Muscle of back (tissue), 11 donors: ENCODE data around the gene EPHB4. TPM values are rescaled to one million over a fixed set of nuclear protein-coding genes. Genes with fewer than 3 reads are reported as not detected.
"Not testable (repeated sequence)": the region's sequence is repeated elsewhere in the genome, so short reads cannot be mapped to it uniquely, and the experiment has no call there.

Experiments used
- DNase-seq, 3 donors: peaks; one replicate each; pipeline versions ENCODE4 v3.0.0 to v3.0.0-alpha.2; 2013
- polyA plus RNA-seq, 10 donors: library from polyadenylated mRNA; unstranded; fragments of 120-200 nt; gene quantifications; one replicate each; pipeline ENCODE4 v1.2.1, GENCODE V29; 2013; ENCODE audit not compliant: insufficient read length in 10 of 10

Gene EPHB4
- polyA plus RNA-seq, 10 donors = 38.5 to 78.6 (median 48.4) TPM

- no peak for DNase-seq
These were observed 4.2 kb downstream of the EPHB4 start for GRCh38 chr7:100823140-100823525.

- DNase-seq = no peak
These were observed 4.8 kb downstream of the EPHB4 start for GRCh38 chr7:100822236-100823139.

GRCh38 chr7:100819586-100819985 lies 7.7 kb downstream of the EPHB4 start:
- DNase-seq = no peak

GRCh38 chr7:100818825-100819224 lies 8.5 kb downstream of the EPHB4 start:
- no peak for DNase-seq

GRCh38 chr7:100818366-100818765 lies 9.0 kb downstream of the EPHB4 start:
- no peak for DNase-seq

- DNase-seq = no peak
These were observed 10.2 kb downstream of the EPHB4 start for GRCh38 chr7:100817097-100817496.

GRCh38 chr7:100816515-100816914 lies 10.8 kb downstream of the EPHB4 start:
- not testable (repeated sequence) for DNase-seq

- DNase-seq = no peak
These were observed 14.6 kb downstream of the EPHB4 start for GRCh38 chr7:100812729-100813128.

GRCh38 chr7:100811480-100811879 lies 15.8 kb downstream of the EPHB4 start:
- DNase-seq = no peak

GRCh38 chr7:100808354-100808875 lies 18.9 kb downstream of the EPHB4 start:
- DNase-seq = no peak

- DNase-seq = not testable (repeated sequence)
These were observed 20.4 kb downstream of the EPHB4 start for GRCh38 chr7:100806883-100807282.

GRCh38 chr7:100806276-100806675 lies 21.0 kb downstream of the EPHB4 start:
- no peak for DNase-seq

- no peak for DNase-seq
These were observed 22.5 kb downstream of the EPHB4 start for GRCh38 chr7:100804681-100805431.

GRCh38 chr7:100803398-100804161 lies 23.7 kb downstream of the EPHB4 start:
- DNase-seq = peak; percentile 77 to 93 (median 82)

- no peak for DNase-seq
These were observed 24.4 kb downstream of the EPHB4 start for GRCh38 chr7:100802951-100803350.

GRCh38 chr7:100801833-100802568 lies 25.3 kb downstream of the EPHB4 start:
- peak in 2 of 3 donors; percentile 38 to 68 for DNase-seq

GRCh38 chr7:100799037-100799896 lies 28.1 kb downstream of the EPHB4 start:
- peak; percentile 31 to 71 (median 49) for DNase-seq

- DNase-seq = no peak
These were observed 32.6 kb downstream of the EPHB4 start for GRCh38 chr7:100794741-100795140.

- no peak for DNase-seq
These were observed 33.3 kb downstream of the EPHB4 start for GRCh38 chr7:100793806-100794660.
